A673 (cell line): Measurements from ENCODE around the gene TPM1. TPM values are rescaled to one million over a fixed set of nuclear protein-coding genes. Genes with fewer than 3 reads are reported as not detected.

Source experiments
- BruUV-seq: library from RNA; stranded (reverse); fragments of 400-500 nt; replicated peaks from 2 replicates; lab custom pipeline; 2021; lab: Mats Ljungman, UMichigan
- CTCF ChIA-PET: fragments of 300-600 bp; sonication (Branson Sonifier 250); formaldehyde crosslinking; loops from one replicate; lab custom pipeline; 2022; ENCODE audit warnings: antibody characterized with exemption; lab: Charles Lee
- POLR2A ChIA-PET: fragments of 300-600 bp; sonication (Branson Sonifier 250); formaldehyde crosslinking; loops from one replicate; lab custom pipeline; 2022; ENCODE audit warnings: antibody characterized with exemption; ENCODE audit not compliant: low non-redundant PET; lab: Charles Lee
- DNase-seq: peaks from one replicate; pipeline ENCODE4 v3.0.0-alpha.2; 2015; ENCODE audit warnings: low spot score
- H3K27ac ChIP-seq: fragments of 200-600 bp; sonication (generic); 2 replicates; pipeline ENCODE4 v1.5.1; 2016; ENCODE audit warnings: mixed run types, low read depth, mild to moderate bottlenecking, mixed read lengths, antibody characterized with exemption, low read length; ENCODE audit not compliant: poor library complexity, severe bottlenecking
- H3K27me3 ChIP-seq: fragments of 200-600 bp; sonication (generic); replicated peaks from 2 replicates; pipeline ENCODE4 v1.6.1; 2017; ENCODE audit warnings: mixed run types, low read depth, mild to moderate bottlenecking, mixed read lengths, antibody characterized with exemption, low read length; ENCODE audit not compliant: insufficient read depth, poor library complexity
- H3K36me3 ChIP-seq: fragments of 200-600 bp; sonication (generic); 2 replicates; pipeline ENCODE4 v1.6.1; 2016; ENCODE audit warnings: mixed run types, mild to moderate bottlenecking, mixed read lengths, antibody characterized with exemption, low read length; ENCODE audit not compliant: insufficient read depth, poor library complexity, severe bottlenecking
- H3K4me1 ChIP-seq: fragments of 200-600 bp; sonication (generic); 2 replicates; pipeline ENCODE4 v1.6.1; 2017; ENCODE audit warnings: mixed run types, mild to moderate bottlenecking, mixed read lengths, antibody characterized with exemption, low read length; ENCODE audit not compliant: insufficient read depth, poor library complexity, severe bottlenecking
- H3K4me3 ChIP-seq: fragments of 200-600 bp; sonication (generic); 2 replicates; pipeline ENCODE4 v1.5.1; 2016; ENCODE audit warnings: low read depth, mixed run types, mild to moderate bottlenecking, mixed read lengths, low read length; ENCODE audit not compliant: poor library complexity, severe bottlenecking
- H3K9me3 ChIP-seq: fragments of 200-600 bp; sonication (generic); 2 replicates; pipeline ENCODE4 v1.6.1; 2016; ENCODE audit warnings: mixed run types, low read depth, mild to moderate bottlenecking, mixed read lengths, antibody characterized with exemption, low read length; ENCODE audit not compliant: poor library complexity, severe bottlenecking
- CTCF ChIP-seq: fragments of 300-800, 200-600 bp; sonication (generic); conservative IDR thresholded peaks from 2 replicates; pipeline ENCODE4 v1.5.1; 2017; ENCODE audit warnings: low read depth, mild to moderate bottlenecking, antibody characterized with exemption, low read length, moderate library complexity, mixed read lengths
- EZH2 ChIP-seq: fragments of 200-600 bp; sonication (generic); IDR thresholded peaks from 2 replicates; pipeline ENCODE4 v1.6.1; 2017; ENCODE audit warnings: borderline replicate concordance, low read depth, mild to moderate bottlenecking, mixed read lengths, antibody characterized with exemption, low read length; ENCODE audit not compliant: poor library complexity, severe bottlenecking
- intact Hi-C: fragments of 100-400 bp; cut with micrococcal nuclease; formaldehyde crosslinking; loops from one replicate; pipeline ENCODE4 v1.10.0; 2022; ENCODE audit not compliant: unreplicated experiment
- total RNA-seq: library from RNA; stranded (reverse); gene quantifications from 2 replicates; pipeline ENCODE4 v1.2.3, GENCODE V29; 2021

Gene TPM1
- total RNA-seq, 1 experiment from 2014 or later = 31.2 TPM

GRCh38 chr15:63008333-63009049 lies 34.1 kb upstream of the TPM1 start:
- intact Hi-C loops = no loop called here

GRCh38 chr15:63010386-63010785 lies 32.2 kb upstream of the TPM1 start:
- Histone ChIP-seq H3K9me3 (no peaks in the 10 kb centered on the region), H3K36me3 (no peaks in the 10 kb centered on the region), H3K27ac (no peak overlapping the region), H3K4me1 (peaks cover 13% of the 10 kb centered on the region), H3K4me3 (no peak overlapping the region), H3K27me3 (no peaks in the 10 kb centered on the region)
- intact Hi-C loops = no loop called here
- no peak for DNase-seq
- BruUV-seq = no TSS peak
- TF ChIP-seq CTCF (no peak), EZH2 (no peak)
- ChIA-PET POLR2A (no interaction called here), CTCF (no interaction called here)

More at GRCh38 chr15:63008333-63009049, 34.1 kb upstream of the TPM1 start:
- ChIA-PET CTCF (no interaction called here), POLR2A (no interaction called here)
- no TSS peak for BruUV-seq
- Histone ChIP-seq H3K9me3 (no peaks in the 10 kb centered on the region), H3K36me3 (no peaks in the 10 kb centered on the region), H3K4me1 (peaks cover 7% of the 10 kb centered on the region), H3K27ac (no peak overlapping the region), H3K27me3 (no peaks in the 10 kb centered on the region), H3K4me3 (no peak overlapping the region)
- TF ChIP-seq EZH2 (no peak), CTCF (no peak)
- no peak for DNase-seq

- ChIA-PET POLR2A (no interaction called here), CTCF (no interaction called here)
- no peak for DNase-seq
- H3K27ac ChIP-seq = no peak overlapping the region
- TF ChIP-seq EZH2 = no peak
- no peak for TF ChIP-seq CTCF
- H3K4me1 ChIP-seq = peaks cover 13% of the 10 kb centered on the region
- H3K27me3 ChIP-seq = no peaks in the 10 kb centered on the region
- intact Hi-C loops = no loop called here
- H3K4me3 ChIP-seq = no peak overlapping the region
- no TSS peak for BruUV-seq
- no peaks in the 10 kb centered on the region for H3K36me3 ChIP-seq
- no peaks in the 10 kb centered on the region for H3K9me3 ChIP-seq
These were observed 31.4 kb upstream of the TPM1 start for GRCh38 chr15:63010920-63011693.
